Adrenal gland (tissue), 12 donors: ENCODE results near the gene LRP1B. TPM values are rescaled to one million over a fixed set of nuclear protein-coding genes. Genes with fewer than 3 reads are reported as not detected.
A peak's percentile ranks its signal among the peaks of the same experiment; 100 is the strongest.

Source experiments
- DNase-seq, 7 donors: peaks; one replicate each; pipeline ENCODE4 v3.0.0-alpha.2; 2019 to 2020
- H3K27ac ChIP-seq, 5 donors: fragments of 200-600 bp; sonication (generic) in 4 of 5; 1 replicate in 3 of 5; 2 replicates in 2 of 5; pipeline versions ENCODE4 v1.5.1 to v1.8.0; 2016 to 2020; ENCODE audit warnings: mild to moderate bottlenecking in 1 of 5
- H3K27me3 ChIP-seq: fragments of 200-600 bp; 2 replicates; pipeline ENCODE4 v1.8.0; 2021
- H3K36me3 ChIP-seq, 2 donors: fragments of 200-600 bp; replicated peaks in 1 of 2; 1 replicate in 1 of 2; 2 replicates in 1 of 2; pipeline versions ENCODE4 v1.5.1 to v1.8.0; 2018 to 2022
- H3K4me1 ChIP-seq, 2 donors: fragments of 200-600 bp; replicated peaks in 1 of 2; 1 replicate in 1 of 2; 2 replicates in 1 of 2; pipeline versions ENCODE4 v1.5.1 to v1.8.0; 2018 to 2021
- H3K4me3 ChIP-seq, 4 donors: fragments of 200-600 bp; sonication (generic) in 3 of 4; one replicate each; pipeline ENCODE4 v1.5.1; 2016 to 2018
- H3K9me3 ChIP-seq, 3 donors: fragments of 200-600 bp; sonication (generic) in 1 of 3; replicated peaks in 1 of 3; 1 replicate in 2 of 3; 2 replicates in 1 of 3; pipeline versions ENCODE4 v1.5.1 to v1.8.0; 2016 to 2021
- POLR2A ChIP-seq, 2 donors: fragments of 450-650 bp; IDR thresholded peaks; one replicate each; pipeline ENCODE4 v1.6.1; 2017; ENCODE audit warnings: antibody characterized with exemption in 2 of 2, mild to moderate bottlenecking in 2 of 2, moderate library complexity in 1 of 2
- WGBS, 4 donors: extraction: QIAGEN DNeasy Blood & Tissue Kit in 2 of 4; methylation state at CpG; one replicate each; pipeline versions ENCODE4 v1.1.5 to v1.1.7; 2013 to 2017; 5-methylcytosine and 5-hydroxymethylcytosine counted together
- intact Hi-C, 2 donors: fragments of 100-400 bp; cut with DNase I; formaldehyde crosslinking; loops; one replicate each; pipeline versions ENCODE4 v1.14.1 to v1.15.0; 2022 to 2023
- polyA plus RNA-seq, 3 donors: library from polyadenylated mRNA; stranded (reverse); fragments of 200-250 nt in 2 of 3; fragments of 350-450 nt in 1 of 3; fragmentation: Illumina TruSeq in 1 of 3; extraction: RNeasy Lipid Tissue Mini Kit (QIAGEN cat#74804) in 1 of 3; gene quantifications; one replicate each; pipeline ENCODE4 v1.2.3, GENCODE V29; 2013 to 2014
- total RNA-seq, 9 donors: library from RNA; depleted of rRNA in 4 of 9; stranded (reverse); fragments of >200 nt in 4 of 9; fragments of 120-200 nt in 1 of 9; fragmentation: NEBNext Ultra II Directional in 1 of 9; extraction: Animal tissue kit (Norgen Biotek cat#: 25700) in 1 of 9; gene quantifications; one replicate each; pipeline versions ENCODE4 v1.1.0 to v1.2.4, GENCODE V29; 2013 to 2023
- TF ChIP-seq, protein P1 (sequence below), 6 experiments: fragments of 450-650 bp in 4 of 6; fragments of 200-600 bp in 2 of 6; sonication (generic) in 1 of 6; IDR thresholded peaks; 1 replicate in 5 of 6; 2 replicates in 1 of 6; pipeline versions ENCODE4 v1.5.1 to v1.8.0; 2016 to 2021; ENCODE audit warnings: antibody characterized with exemption in 6 of 6, mild to moderate bottlenecking in 2 of 6, moderate library complexity in 1 of 6
- donor health status: healthy with polysubstance abuse.
- donor health status: Bipolar disorder and iron deficiency.
- donor health status: DM: yes; HTN: yes; CAD: no.
- donor health status: DM: no; HTN: no; CAD: no.
- donor health status: DM: no; HTN: no; CAD: no.
- donor health status: DM: yes; HTN: yes; CAD: no.

Gene LRP1B
- total and polyA plus RNA-seq, 12 donors: 0.84 to 5.4 (median 2.1) TPM

DNA sequence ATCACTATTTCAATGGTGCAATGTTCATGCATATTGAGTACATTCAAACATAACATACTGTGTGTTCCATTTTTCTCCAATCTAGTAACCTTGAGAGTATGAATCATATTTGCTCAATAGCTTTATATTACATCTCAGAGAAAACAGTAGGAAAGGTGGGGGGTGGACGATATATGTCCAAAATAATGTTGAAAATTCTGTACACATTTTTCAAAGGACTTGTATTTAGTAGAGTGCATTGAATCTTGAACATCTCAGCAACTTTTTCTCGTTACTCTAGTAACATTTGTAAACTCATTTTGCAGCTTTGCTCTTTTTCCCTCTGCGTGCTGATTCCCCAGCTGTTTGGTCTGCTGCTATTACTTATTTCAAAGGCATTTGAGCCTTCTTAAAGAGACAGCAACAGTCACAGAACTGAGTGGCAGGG, 1487.0 kb downstream of the LRP1B start:
- Histone ChIP-seq H3K4me3 (no peak overlapping the region), H3K4me1 (no peaks in the 10 kb centered on the region), H3K36me3 (no peaks in the 10 kb centered on the region), H3K27me3 (no peaks in the 10 kb centered on the region), H3K27ac (no peak overlapping the region), H3K9me3 (no peaks in the 10 kb centered on the region)
- intact Hi-C loops: no loop called here
- TF ChIP-seq POLR2A (IDR thresholded peaks at IDR 0.05): no peak
- TF ChIP-seq, protein P1, sequence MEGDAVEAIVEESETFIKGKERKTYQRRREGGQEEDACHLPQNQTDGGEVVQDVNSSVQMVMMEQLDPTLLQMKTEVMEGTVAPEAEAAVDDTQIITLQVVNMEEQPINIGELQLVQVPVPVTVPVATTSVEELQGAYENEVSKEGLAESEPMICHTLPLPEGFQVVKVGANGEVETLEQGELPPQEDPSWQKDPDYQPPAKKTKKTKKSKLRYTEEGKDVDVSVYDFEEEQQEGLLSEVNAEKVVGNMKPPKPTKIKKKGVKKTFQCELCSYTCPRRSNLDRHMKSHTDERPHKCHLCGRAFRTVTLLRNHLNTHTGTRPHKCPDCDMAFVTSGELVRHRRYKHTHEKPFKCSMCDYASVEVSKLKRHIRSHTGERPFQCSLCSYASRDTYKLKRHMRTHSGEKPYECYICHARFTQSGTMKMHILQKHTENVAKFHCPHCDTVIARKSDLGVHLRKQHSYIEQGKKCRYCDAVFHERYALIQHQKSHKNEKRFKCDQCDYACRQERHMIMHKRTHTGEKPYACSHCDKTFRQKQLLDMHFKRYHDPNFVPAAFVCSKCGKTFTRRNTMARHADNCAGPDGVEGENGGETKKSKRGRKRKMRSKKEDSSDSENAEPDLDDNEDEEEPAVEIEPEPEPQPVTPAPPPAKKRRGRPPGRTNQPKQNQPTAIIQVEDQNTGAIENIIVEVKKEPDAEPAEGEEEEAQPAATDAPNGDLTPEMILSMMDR (IDR thresholded peaks at IDR 0.05): no peak
- 22 to 29% (median 25%) methylated on average over 3 of the region's 3 CpGs for WGBS, 4 donors
- DNase-seq: peak in 2 of 7 donors; percentile 1 to 18

DNA sequence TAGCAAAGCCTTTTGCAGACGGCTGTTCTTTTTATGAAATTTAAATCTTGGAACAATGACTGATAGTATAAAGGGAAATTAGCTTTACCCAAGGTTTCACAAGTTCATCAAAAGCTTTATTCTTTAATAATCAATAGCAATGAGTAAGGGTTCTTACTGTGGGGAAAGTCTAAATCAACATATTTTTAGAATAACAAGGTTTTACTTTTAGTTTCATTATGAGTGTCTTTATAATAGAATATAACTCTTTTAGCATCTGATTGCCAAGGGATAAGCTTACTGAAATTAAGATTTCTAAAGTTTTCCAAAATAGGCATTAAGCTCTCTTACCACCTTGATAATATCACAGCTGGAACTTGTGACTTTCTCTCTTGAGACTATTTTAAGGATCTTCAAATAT, 1489.7 kb downstream of the LRP1B start:
- DNase-seq: no peak
- 70 to 85% (median 75%) methylated on average over 1 of the region's 1 CpG for WGBS, 4 donors
- no peaks in the 10 kb centered on the region for H3K4me1 ChIP-seq
- H3K36me3 ChIP-seq: no peaks in the 10 kb centered on the region
- intact Hi-C loops: no loop called here
- no peak overlapping the region for H3K4me3 ChIP-seq
- no peaks in the 10 kb centered on the region for H3K9me3 ChIP-seq
- TF ChIP-seq POLR2A (IDR thresholded peaks at IDR 0.05): no peak
- TF ChIP-seq, protein P1 (IDR thresholded peaks at IDR 0.05): no peak
- H3K27ac ChIP-seq: no peak overlapping the region
- H3K27me3 ChIP-seq: no peaks in the 10 kb centered on the region

DNA sequence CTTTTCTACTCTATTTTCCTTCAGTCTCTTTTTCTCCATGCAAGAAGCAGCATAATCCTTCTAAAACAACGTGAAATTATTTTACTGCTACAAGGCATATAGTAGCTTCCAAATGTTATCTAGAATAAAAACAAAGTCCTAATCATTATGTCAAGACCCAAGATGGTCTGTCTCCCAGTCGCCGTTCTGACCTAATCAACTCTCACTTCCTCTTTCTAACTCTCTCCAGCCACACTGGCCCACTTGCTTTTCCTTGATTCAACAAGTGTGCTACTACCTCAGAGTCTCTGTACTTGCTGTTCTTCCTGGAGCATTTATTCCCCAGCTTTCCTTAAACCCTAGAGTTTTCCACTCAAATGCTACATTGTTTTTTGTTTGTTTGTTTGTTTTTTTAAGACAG, 1491.2 kb downstream of the LRP1B start:
- Histone ChIP-seq H3K4me1 (no peaks in the 10 kb centered on the region), H3K27me3 (no peaks in the 10 kb centered on the region), H3K27ac (no peak overlapping the region), H3K4me3 (no peak overlapping the region), H3K36me3 (no peaks in the 10 kb centered on the region), H3K9me3 (no peaks in the 10 kb centered on the region)
- 58 to 76% (median 65%) methylated on average over 3 of the region's 3 CpGs for WGBS, 4 donors
- intact Hi-C loops: no loop called here
- TF ChIP-seq, protein P1 (IDR thresholded peaks at IDR 0.05): no peak
- no peak for TF ChIP-seq POLR2A (IDR thresholded peaks at IDR 0.05)
- no peak for DNase-seq

DNA sequence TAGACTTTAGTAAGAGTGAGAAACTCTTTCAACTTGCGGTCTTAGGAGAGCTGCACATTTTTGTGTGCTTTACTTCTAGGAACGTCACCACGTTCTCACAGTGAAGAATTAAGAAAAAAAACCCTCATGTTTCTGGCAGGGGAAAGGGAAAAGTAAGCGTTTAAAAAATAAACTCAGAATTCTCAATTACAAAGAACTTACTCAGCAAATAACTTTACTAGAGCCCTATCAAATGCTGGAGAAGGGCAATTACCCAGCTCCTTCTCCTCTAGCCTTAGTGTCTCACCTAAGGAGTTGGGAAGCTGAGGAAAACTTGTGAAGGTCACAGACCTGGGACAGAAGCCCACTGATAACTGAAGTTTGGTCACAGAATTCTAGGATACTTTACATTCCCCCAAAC, 1500.3 kb downstream of the LRP1B start:
- Histone ChIP-seq H3K4me1 (no peaks in the 10 kb centered on the region), H3K4me3 (no peak overlapping the region), H3K9me3 (no peaks in the 10 kb centered on the region), H3K36me3 (no peaks in the 10 kb centered on the region), H3K27me3 (no peaks in the 10 kb centered on the region), H3K27ac (no peak overlapping the region)
- DNase-seq: no peak
- intact Hi-C loops: no loop called here
- WGBS, 4 donors: 78 to 90% (median 83%) methylated on average over 4 of the region's 4 CpGs
- TF ChIP-seq, protein P1 (IDR thresholded peaks at IDR 0.05): no peak
- no peak for TF ChIP-seq POLR2A (IDR thresholded peaks at IDR 0.05)
